K562 (cell line): Measurements from ENCODE around the gene KRTAP10-12. TPM values are rescaled to one million over a fixed set of nuclear protein-coding genes. Genes with fewer than 3 reads are reported as not detected.

ENCODE experiments used
- ATAC-seq: fragments of 200-7000 bp; cut with Tn5 transposase; 3 replicates; pipeline ENCODE4 v1.9.1; 2020; ENCODE audit warnings: moderate library complexity
- BruUV-seq: library from RNA; stranded (reverse); fragments of 400-500 nt; replicated peaks from 2 replicates; lab custom pipeline; 2021; lab: Mats Ljungman, UMichigan
- CTCF ChIA-PET: fragments of 300-600 bp; formaldehyde crosslinking; extraction: SDS; loops from one replicate; lab custom pipeline; 2021; ENCODE audit warnings: low intra/inter-chr PET ratio; lab: Yijun Ruan, JAX
- POLR2A ChIA-PET: fragments of 300-600, 350-650 bp; sonication (Branson Sonifier 250); formaldehyde crosslinking; extraction: SDS; loops from one replicate; lab custom pipeline; 2021; ENCODE audit warnings: antibody characterized with exemption, inconsistent platforms; lab: Yijun Ruan, JAX
- DNase-seq, 4 experiments: peaks; one replicate each; pipeline versions ENCODE4 v3.0.0 to v3.0.0-alpha.2; 2011 to 2018; ENCODE audit warnings: low spot score in 3 of 4, mixed read lengths in 3 of 4; ENCODE audit errors: extremely low read depth in 1 of 4
- FAIRE-seq: peaks from 2 replicates; lab custom pipeline; 2011; peaks lifted over from hg19 to GRCh38; lab: Jason Lieb, UNC
- H2AFZ ChIP-seq: 2 replicates; pipeline ENCODE4 v1.6.0; 2011; ENCODE audit warnings: low read depth, low read length, control low read depth, inconsistent platforms
- H3K27ac ChIP-seq: fragments of 200-600 bp; 3 replicates; pipeline ENCODE4 v1.8.0; 2011; ENCODE audit warnings: low read depth, mild to moderate bottlenecking, control low read depth, inconsistent platforms, low read length, moderate library complexity, mixed read lengths; ENCODE audit errors: extremely low read depth
- H3K27me3 ChIP-seq, 2 experiments: fragments of 300-600 bp in 1 of 2; 2 replicates in 1 of 2; 3 replicates in 1 of 2; pipeline versions ENCODE4 v1.6.0 to v1.8.0; 2011; ENCODE audit warnings: inconsistent platforms in 2 of 2, low read length in 2 of 2, mild to moderate bottlenecking in 1 of 2, mixed read lengths in 1 of 2, moderate library complexity in 1 of 2; ENCODE audit not compliant: control insufficient read depth in 2 of 2, insufficient read depth in 2 of 2
- H3K36me3 ChIP-seq: fragments of 300-600 bp; 3 replicates; pipeline ENCODE4 v1.8.0; 2011; ENCODE audit warnings: mild to moderate bottlenecking, low read length, inconsistent platforms; ENCODE audit not compliant: control insufficient read depth, insufficient read depth
- H3K4me1 ChIP-seq, 2 experiments: fragments of 200-600 bp in 1 of 2; replicated peaks in 1 of 2; 2 replicates in 1 of 2; 3 replicates in 1 of 2; pipeline versions ENCODE4 v1.5.1 to v1.8.0; 2011; ENCODE audit warnings: inconsistent platforms in 2 of 2, low read length in 2 of 2, mild to moderate bottlenecking in 1 of 2, mixed read lengths in 1 of 2, moderate library complexity in 1 of 2; ENCODE audit not compliant: control insufficient read depth in 2 of 2, insufficient read depth in 2 of 2
- H3K4me2 ChIP-seq: 2 replicates; pipeline ENCODE4 v1.6.1; 2011; ENCODE audit warnings: low read length, control low read depth, inconsistent platforms, mixed read lengths; ENCODE audit not compliant: insufficient read depth
- H3K4me3 ChIP-seq: fragments of 200-600 bp; sonication (generic), shearing (Covaris generic); 2 replicates; pipeline ENCODE4 v1.5.1; 2016; ENCODE audit warnings: control low read depth, inconsistent platforms
- H3K79me2 ChIP-seq: fragments of 200-600 bp; 3 replicates; pipeline ENCODE4 v1.8.0; 2011; ENCODE audit warnings: low read length, inconsistent platforms; ENCODE audit not compliant: control insufficient read depth, insufficient read depth
- H3K9ac ChIP-seq, 2 experiments: 2 replicates each; pipeline versions ENCODE4 v1.6.0 to v1.6.1; 2011; ENCODE audit warnings: low read depth in 2 of 2, low read length in 2 of 2, control low read depth in 1 of 2, inconsistent platforms in 1 of 2, mild to moderate bottlenecking in 1 of 2, mixed read lengths in 1 of 2; ENCODE audit not compliant: insufficient read depth in 1 of 2
- H3K9me1 ChIP-seq: one replicate; pipeline ENCODE4 v1.6.0; 2011; ENCODE audit warnings: inconsistent platforms, mild to moderate bottlenecking, low read length, moderate library complexity; ENCODE audit not compliant: control insufficient read depth, insufficient read depth
- H3K9me3 ChIP-seq: replicated peaks from 2 replicates; pipeline ENCODE4 v1.5.1; 2011; ENCODE audit warnings: low read depth, low read length, inconsistent platforms; ENCODE audit not compliant: control insufficient read depth, insufficient read depth
- H4K20me1 ChIP-seq: replicated peaks from 2 replicates; pipeline ENCODE4 v1.6.1; 2011; ENCODE audit warnings: low read length, inconsistent platforms, mixed read lengths; ENCODE audit not compliant: control insufficient read depth, insufficient read depth
- CREB1 ChIP-seq, 2 experiments: sonication (generic) in 1 of 2; formaldehyde crosslinking in 1 of 2; IDR thresholded peaks; 2 replicates each; pipeline versions ENCODE4 v1.6.1 to v1.8.0; 2012 to 2022; ENCODE audit warnings: inconsistent platforms in 1 of 2, mild to moderate bottlenecking in 1 of 2, missing genetic modification reagents in 1 of 2, moderate library complexity in 1 of 2
- HEY1 ChIP-seq: fragments of 250-450 bp; sonication (Bioruptor Pico); IDR thresholded peaks from 2 replicates; pipeline ENCODE4 v1.5.0; 2020; ENCODE audit warnings: mild to moderate bottlenecking, moderate library complexity, borderline replicate concordance
- TRIM24 ChIP-seq, 2 experiments: fragments of 450-650 bp; IDR thresholded peaks; 2 replicates each; pipeline ENCODE4 v1.6.1; 2016
- ZNF408 ChIP-seq: fragments of 250-450 bp; sonication (Bioruptor Pico); IDR thresholded peaks from 2 replicates; pipeline ENCODE4 v1.4.0; 2020; ENCODE audit warnings: low read depth, mild to moderate bottlenecking, moderate library complexity
- ZNF668 ChIP-seq: fragments of 250-450 bp; sonication (Bioruptor Pico); IDR thresholded peaks from 2 replicates; pipeline ENCODE4 v1.8.0; 2022; ENCODE audit warnings: mild to moderate bottlenecking, inconsistent platforms
- ZNF707 ChIP-seq: fragments of 250-450 bp; sonication (Bioruptor Pico); conservative IDR thresholded peaks from 2 replicates; pipeline ENCODE4 v1.8.0; 2022; ENCODE audit warnings: inconsistent platforms, mild to moderate bottlenecking, moderate library complexity
- WGBS: fragments of 100-300 bp; shearing (Covaris generic); methylation state at CpG from one replicate; pipeline ENCODE4 v1.1.6; 2016; ENCODE audit warnings: low coverage, mixed read lengths; ENCODE audit not compliant: insufficient coverage; ENCODE audit errors: missing lambda C conversion rate; 5-methylcytosine and 5-hydroxymethylcytosine counted together
- in situ Hi-C: fragments of 300-500 bp; cut with MboI; formaldehyde crosslinking; loops from 4 replicates; pipeline ENCODE4 v1.15.0; 2018; ENCODE audit warnings: inconsistent platforms, mixed read lengths
- intact Hi-C: fragments of 100-400 bp; cut with micrococcal nuclease; formaldehyde crosslinking; loops from 2 replicates; pipeline ENCODE4 v1.14.2; 2022
- polyA plus RNA-seq, 8 experiments: library from polyadenylated mRNA; depleted of rRNA in 4 of 8; stranded (reverse) in 5 of 8; unstranded in 3 of 8; fragments of >200 nt; fragmentation: Nextera tagmentation in 2 of 8; fragmentation: Illumina TruSeq in 1 of 8; extraction: Ambion mirVana in 2 of 8; extraction: Trizol in 1 of 8; gene quantifications; 2 replicates each; pipeline versions ENCODE4 v1.2.1 to v1.2.3, GENCODE V29; 2011 to 2014; ENCODE audit warnings: inconsistent platforms in 1 of 8, missing spikeins in 1 of 8
- total RNA-seq, 7 experiments: library from RNA; depleted of rRNA in 6 of 7; stranded (reverse); fragments of >200 nt in 6 of 7; fragmentation: Illumina TruSeq in 2 of 7; extraction: Trizol in 2 of 7; gene quantifications; 2 replicates each; pipeline versions ENCODE4 v1.2.1 to v1.2.3, GENCODE V29; 2011 to 2021; ENCODE audit warnings: low replicate concordance in 1 of 7
- TF ChIP-seq, protein P1 (sequence below): sonication (generic); IDR thresholded peaks from 2 replicates; pipeline ENCODE4 v1.6.1; 2016
- TF ChIP-seq, protein P2 (sequence below): sonication (generic); formaldehyde crosslinking; IDR thresholded peaks from 2 replicates; pipeline ENCODE4 v1.8.0; 2022; ENCODE audit warnings: missing genetic modification reagents, mild to moderate bottlenecking, borderline replicate concordance
- TF ChIP-seq, protein P3 (sequence below): fragments of 250-450 bp; sonication (Bioruptor Pico); IDR thresholded peaks from 2 replicates; pipeline ENCODE4 v1.4.0; 2020; ENCODE audit warnings: mild to moderate bottlenecking, moderate library complexity

KRTAP10-12 gene
- total and polyA plus RNA-seq, 9 of the 15 experiments (the other 6 are each of a cell fraction or from before 2014, with no cell fraction given) = not detected

DNA sequence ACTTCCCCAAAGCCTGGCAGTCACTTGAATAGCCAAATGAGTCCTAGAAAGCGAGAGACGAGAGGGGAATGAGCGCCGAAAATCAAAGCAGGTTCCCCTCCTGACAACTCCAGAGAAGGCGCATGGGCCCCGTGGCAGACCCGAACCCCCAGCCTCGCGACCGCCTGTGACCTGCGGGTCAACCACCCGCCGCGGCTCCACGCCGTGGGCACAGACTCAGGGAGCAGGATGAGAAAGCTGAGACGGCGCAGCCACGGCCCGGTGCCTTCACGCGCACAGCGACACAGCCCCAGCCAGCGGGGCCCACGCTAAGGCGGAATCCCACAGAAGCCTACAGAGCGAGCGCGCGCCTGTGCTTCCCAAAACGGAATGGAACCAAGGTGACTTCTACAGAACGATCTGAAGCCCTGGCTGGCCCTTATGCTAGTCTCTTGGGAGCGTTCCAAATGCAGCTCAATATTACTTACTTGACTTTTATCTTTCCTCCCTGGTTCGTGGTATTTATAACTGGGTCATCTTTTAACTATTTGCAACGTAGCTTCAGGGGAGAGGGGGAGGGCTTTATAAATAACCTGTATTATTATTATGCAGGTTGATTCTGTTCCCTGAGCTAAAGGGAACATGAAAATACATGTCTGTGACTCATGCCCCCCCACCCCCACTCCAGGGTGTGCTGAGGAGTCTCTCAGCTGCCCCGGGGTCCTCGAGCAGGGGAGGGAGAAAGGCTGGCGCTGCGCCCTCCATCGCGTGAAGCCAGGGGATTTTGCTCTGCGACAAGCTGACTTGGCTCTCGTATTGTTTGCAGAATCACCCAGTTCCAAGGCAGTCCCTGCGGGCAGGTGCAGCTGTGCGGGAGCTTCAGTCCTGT, 12.7 kb downstream of the KRTAP10-12 start:
- BruUV-seq = no TSS peak
- Histone ChIP-seq H3K27ac (no peak overlapping the region), H3K79me2 (no peaks in the 10 kb centered on the region), H2AFZ (no peak overlapping the region), H3K4me3 (no peak overlapping the region), H3K9ac (no peak overlapping the region), H3K9me3 (no peaks in the 10 kb centered on the region), H3K4me1 (peaks cover 0 to 18% of the 10 kb centered on the region in 2 experiments; a peak in 1 of 5 replicates), H3K36me3 (no peaks in the 10 kb centered on the region), H3K4me2 (no peak overlapping the region), H4K20me1 (peaks cover 8% of the 10 kb centered on the region; the same call in 1 of the 2 replicates), H3K9me1 (no peaks in the 10 kb centered on the region), H3K27me3 (peaks cover 47 to 68% of the 10 kb centered on the region in 2 experiments; a peak in 4 of 5 replicates)
- FAIRE-seq (no peak), DNase-seq (no peak), ATAC-seq (no peak)
- 13% methylated on average over 43 of the region's 45 CpGs for WGBS
- intact Hi-C loops (no loop called here), in situ Hi-C loops (no loop called here)
- ChIA-PET POLR2A (interaction anchor here (0.6 to 2.0 kb wide), 3 partner anchors 10 to 1085 kb away, joined by 3 to 8 read pairs (median 3); no protein-coding TSS in a partner anchor), CTCF (no interaction called here)
- no peak for TF ChIP-seq ZNF707
- TF ChIP-seq, protein P1, sequence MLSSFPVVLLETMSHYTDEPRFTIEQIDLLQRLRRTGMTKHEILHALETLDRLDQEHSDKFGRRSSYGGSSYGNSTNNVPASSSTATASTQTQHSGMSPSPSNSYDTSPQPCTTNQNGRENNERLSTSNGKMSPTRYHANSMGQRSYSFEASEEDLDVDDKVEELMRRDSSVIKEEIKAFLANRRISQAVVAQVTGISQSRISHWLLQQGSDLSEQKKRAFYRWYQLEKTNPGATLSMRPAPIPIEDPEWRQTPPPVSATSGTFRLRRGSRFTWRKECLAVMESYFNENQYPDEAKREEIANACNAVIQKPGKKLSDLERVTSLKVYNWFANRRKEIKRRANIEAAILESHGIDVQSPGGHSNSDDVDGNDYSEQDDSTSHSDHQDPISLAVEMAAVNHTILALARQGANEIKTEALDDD = no peak
- no peak for TF ChIP-seq ZNF668
- TF ChIP-seq ZNF408 (CRISPR knock-in tag) = no peak
- no peak for TF ChIP-seq TRIM24 (IDR thresholded peaks at IDR 0.05)
- TF ChIP-seq HEY1 (CRISPR knock-in tag) = no peak
- no peak for TF ChIP-seq CREB1 (IDR thresholded peaks at IDR 0.05)
- no peak for TF ChIP-seq CREB1 (CRISPR knock-in tag; IDR thresholded peaks at IDR 0.05)
- TF ChIP-seq, protein P2, sequence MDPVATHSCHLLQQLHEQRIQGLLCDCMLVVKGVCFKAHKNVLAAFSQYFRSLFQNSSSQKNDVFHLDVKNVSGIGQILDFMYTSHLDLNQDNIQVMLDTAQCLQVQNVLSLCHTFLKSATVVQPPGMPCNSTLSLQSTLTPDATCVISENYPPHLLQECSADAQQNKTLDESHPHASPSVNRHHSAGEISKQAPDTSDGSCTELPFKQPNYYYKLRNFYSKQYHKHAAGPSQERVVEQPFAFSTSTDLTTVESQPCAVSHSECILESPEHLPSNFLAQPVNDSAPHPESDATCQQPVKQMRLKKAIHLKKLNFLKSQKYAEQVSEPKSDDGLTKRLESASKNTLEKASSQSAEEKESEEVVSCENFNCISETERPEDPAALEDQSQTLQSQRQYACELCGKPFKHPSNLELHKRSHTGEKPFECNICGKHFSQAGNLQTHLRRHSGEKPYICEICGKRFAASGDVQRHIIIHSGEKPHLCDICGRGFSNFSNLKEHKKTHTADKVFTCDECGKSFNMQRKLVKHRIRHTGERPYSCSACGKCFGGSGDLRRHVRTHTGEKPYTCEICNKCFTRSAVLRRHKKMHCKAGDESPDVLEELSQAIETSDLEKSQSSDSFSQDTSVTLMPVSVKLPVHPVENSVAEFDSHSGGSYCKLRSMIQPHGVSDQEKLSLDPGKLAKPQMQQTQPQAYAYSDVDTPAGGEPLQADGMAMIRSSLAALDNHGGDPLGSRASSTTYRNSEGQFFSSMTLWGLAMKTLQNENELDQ (CRISPR knock-in tag) = no peak
- TF ChIP-seq, protein P3, sequence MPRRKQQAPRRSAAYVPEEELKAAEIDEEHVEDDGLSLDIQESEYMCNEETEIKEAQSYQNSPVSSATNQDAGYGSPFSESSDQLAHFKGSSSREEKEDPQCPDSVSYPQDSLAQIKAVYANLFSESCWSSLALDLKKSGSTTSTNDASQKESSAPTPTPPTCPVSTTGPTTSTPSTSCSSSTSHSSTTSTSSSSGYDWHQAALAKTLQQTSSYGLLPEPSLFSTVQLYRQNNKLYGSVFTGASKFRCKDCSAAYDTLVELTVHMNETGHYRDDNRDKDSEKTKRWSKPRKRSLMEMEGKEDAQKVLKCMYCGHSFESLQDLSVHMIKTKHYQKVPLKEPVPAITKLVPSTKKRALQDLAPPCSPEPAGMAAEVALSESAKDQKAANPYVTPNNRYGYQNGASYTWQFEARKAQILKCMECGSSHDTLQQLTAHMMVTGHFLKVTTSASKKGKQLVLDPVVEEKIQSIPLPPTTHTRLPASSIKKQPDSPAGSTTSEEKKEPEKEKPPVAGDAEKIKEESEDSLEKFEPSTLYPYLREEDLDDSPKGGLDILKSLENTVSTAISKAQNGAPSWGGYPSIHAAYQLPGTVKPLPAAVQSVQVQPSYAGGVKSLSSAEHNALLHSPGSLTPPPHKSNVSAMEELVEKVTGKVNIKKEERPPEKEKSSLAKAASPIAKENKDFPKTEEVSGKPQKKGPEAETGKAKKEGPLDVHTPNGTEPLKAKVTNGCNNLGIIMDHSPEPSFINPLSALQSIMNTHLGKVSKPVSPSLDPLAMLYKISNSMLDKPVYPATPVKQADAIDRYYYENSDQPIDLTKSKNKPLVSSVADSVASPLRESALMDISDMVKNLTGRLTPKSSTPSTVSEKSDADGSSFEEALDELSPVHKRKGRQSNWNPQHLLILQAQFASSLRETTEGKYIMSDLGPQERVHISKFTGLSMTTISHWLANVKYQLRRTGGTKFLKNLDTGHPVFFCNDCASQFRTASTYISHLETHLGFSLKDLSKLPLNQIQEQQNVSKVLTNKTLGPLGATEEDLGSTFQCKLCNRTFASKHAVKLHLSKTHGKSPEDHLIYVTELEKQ (CRISPR knock-in tag) = no peak
